ENCODE results near the gene SF3B3. TPM values are rescaled to one million over a fixed set of nuclear protein-coding genes. Genes with fewer than 3 reads are reported as not detected.

The SF3B3 gene
- total and polyA plus RNA-seq, 10 of the 15 experiments (the other 5 are each of a cell fraction or from before 2014, with no cell fraction given) = 134 to 453 (median 215) TPM

- in situ Hi-C loops (cut with MboI) = no loop called here
- no peak overlapping the region for H2AFZ ChIP-seq (ENCODE audit: control insufficient read depth, low read depth, low read length)
- FAIRE-seq (no peak), ATAC-seq (no peak), DNase-seq (ENCODE audit: low read depth, low spot score) (no peak)
- peak; percentile 44; the same call in 1 of the 2 replicates for TF ChIP-seq CREB1 (IDR thresholded peaks at IDR 0.05; ENCODE audit: low read depth)
- TF ChIP-seq SUPT20H (IDR thresholded peaks at IDR 0.05; ENCODE audit: borderline replicate concordance, control insufficient read depth, low read depth, low read length) = no peak
- peak; percentile 73 for TF ChIP-seq RFX5 (IDR thresholded peaks at IDR 0.05; ENCODE audit: low read depth, low read length)
- TF ChIP-seq CBX5 (IDR thresholded peaks at IDR 0.05; ENCODE audit: low read depth) = no peak
- TF ChIP-seq BACH1 (IDR thresholded peaks at IDR 0.05; ENCODE audit: borderline replicate concordance) = no peak
- no peak for TF ChIP-seq FOXK2 (IDR thresholded peaks at IDR 0.05)
- TF ChIP-seq NFXL1 (IDR thresholded peaks at IDR 0.05; ENCODE audit: borderline replicate concordance) = no peak
- no peak for TF ChIP-seq ZNF687 (IDR thresholded peaks at IDR 0.05)
- no peak for TF ChIP-seq TARDBP (IDR thresholded peaks at IDR 0.05; ENCODE audit: borderline replicate concordance)
- TF ChIP-seq CBX3 (IDR thresholded peaks at IDR 0.05; ENCODE audit: borderline replicate concordance, low read depth) = no peak
- POLR2A ChIA-PET = interaction anchor here (0.5 to 1.5 kb wide), 3 partner anchors 9 to 40 kb away, joined by 3 to 4 read pairs (median 3); no protein-coding TSS in a partner anchor
- no peak overlapping the region for H3K27ac ChIP-seq (ENCODE audit: control insufficient read depth, insufficient read depth)
- RAD21 ChIA-PET (ENCODE audit: unreplicated experiment) = no interaction called here
- SMC1A ChIA-PET (ENCODE audit: uncharacterized antibody, unreplicated experiment) = interaction anchor here (0.7 to 2.5 kb wide), 4 partner anchors 10 to 16 kb away, joined by 3 to 10 read pairs (median 4); no protein-coding TSS in a partner anchor
- H4K20me1 ChIP-seq (ENCODE audit: control insufficient read depth, insufficient read depth) = peaks cover 8% of the 10 kb centered on the region
- WGBS (ENCODE audit: insufficient coverage, insufficient replicate concordance, low lambda C conversion rate, missing lambda C conversion rate) = 31% methylated on average over 3 of the region's 3 CpGs
- no peaks in the 10 kb centered on the region for H3K4me1 ChIP-seq (ENCODE audit: control insufficient read depth, insufficient read depth, low read length)
- H3K9me3 ChIP-seq (replicated peaks; ENCODE audit: control insufficient read depth, insufficient read depth, low read length) = no peaks in the 10 kb centered on the region
- H3K4me2 ChIP-seq (ENCODE audit: control insufficient read depth, insufficient read depth) = no peak overlapping the region
- CTCF ChIA-PET = interaction anchor here (0.6 to 0.9 kb wide), 2 partner anchors 109 to 154 kb away, joined by 3 read pairs; no protein-coding TSS in a partner anchor
- H3K79me2 ChIP-seq (ENCODE audit: control insufficient read depth, insufficient read depth, low read length) = peaks cover 11% of the 10 kb centered on the region
- no TSS peak for BruUV-seq (replicated peaks)
- H3K9ac ChIP-seq (ENCODE audit: control insufficient read depth, insufficient read depth, low read length) = no peak overlapping the region
- H3K4me3 ChIP-seq = no peak overlapping the region
- H3K36me3 ChIP-seq (ENCODE audit: control insufficient read depth in 2 of 2, insufficient read depth in 2 of 2, low read length in 1 of 2) = peaks cover 20 to 55% of the 10 kb centered on the region in 2 experiments
- intact Hi-C loops (cut with micrococcal nuclease; ENCODE audit: unreplicated experiment) = no loop called here
- no peaks in the 10 kb centered on the region for H3K27me3 ChIP-seq (replicated peaks in 1 of 2; ENCODE audit: control insufficient read depth in 2 of 2, insufficient read depth in 2 of 2, low read length in 1 of 2)
Measured at GRCh38 chr16:70540994-70541393, 17.4 kb downstream of the SF3B3 start.

All from GM12878 (cell line).